Stomach (tissue), 4 donors: ENCODE data around the gene DPH6.
"Not testable (repeated sequence)": the region's sequence is repeated elsewhere in the genome, so short reads cannot be mapped to it uniquely, and the experiment has no call there.

Experiments used
- CTCF ChIP-seq, 7 experiments: fragments of 450-650 bp in 4 of 7; fragments of 200-600 bp in 3 of 7; sonication (generic) in 3 of 7; IDR thresholded peaks; one replicate each; pipeline ENCODE4 v1.5.1; 2016 to 2019; ENCODE audit warnings: antibody characterized with exemption in 7 of 7, control low read depth in 2 of 7, mild to moderate bottlenecking in 1 of 7
- POLR2AphosphoS5 ChIP-seq, 3 donors: sonication (generic); formaldehyde crosslinking; IDR thresholded peaks; one replicate each; pipeline ENCODE4 v1.6.1; 2016; ENCODE audit warnings: antibody characterized with exemption in 3 of 3

DNA sequence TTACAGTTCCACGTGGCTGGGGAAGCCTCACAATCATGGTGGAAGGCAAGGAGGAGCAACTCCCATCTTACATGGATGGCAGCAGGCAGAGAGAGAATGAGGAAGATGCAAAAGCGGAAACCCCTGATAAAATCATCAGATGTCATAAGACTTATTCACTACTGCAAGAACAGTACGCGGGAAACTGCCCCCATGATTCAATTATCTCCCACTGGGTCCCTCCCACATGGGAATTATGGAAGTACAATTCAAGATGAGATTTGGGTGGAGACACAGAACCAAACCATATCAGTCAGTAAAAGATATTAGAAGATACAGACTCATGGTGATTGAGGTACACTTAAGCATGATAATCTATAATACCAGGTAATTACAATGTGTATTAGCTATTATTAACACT lies 217.1 kb downstream of the DPH6 start:
- not testable (repeated sequence) for TF ChIP-seq CTCF, POLR2AphosphoS5 (IDR thresholded peaks at IDR 0.05)
